Measurements from ENCODE around the gene ZNF665.
"Not testable (repeated sequence)": the region's sequence is repeated elsewhere in the genome, so short reads cannot be mapped to it uniquely, and the experiment has no call there.

Gene ZNF665

DNA sequence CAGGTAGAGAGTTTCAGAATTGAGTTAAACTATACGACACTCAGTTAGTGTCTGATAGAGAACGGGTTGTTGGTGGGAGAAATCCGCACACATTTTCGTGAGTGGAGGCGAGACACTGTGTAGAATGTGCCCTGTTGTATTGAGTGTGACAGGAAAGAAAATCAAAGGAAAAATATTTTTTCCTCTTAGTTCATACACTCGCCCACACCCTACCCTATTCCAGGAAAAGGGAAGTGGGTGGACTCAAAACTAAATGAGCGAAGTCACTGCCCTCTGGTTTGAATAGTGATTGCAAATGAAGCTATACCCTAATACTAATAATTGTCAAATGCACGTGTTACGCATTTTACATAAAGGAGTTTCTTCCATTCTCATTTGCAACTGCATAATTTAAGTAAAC, 36.3 kb downstream of the ZNF665 start:
- DNase-seq = no peak

DNA sequence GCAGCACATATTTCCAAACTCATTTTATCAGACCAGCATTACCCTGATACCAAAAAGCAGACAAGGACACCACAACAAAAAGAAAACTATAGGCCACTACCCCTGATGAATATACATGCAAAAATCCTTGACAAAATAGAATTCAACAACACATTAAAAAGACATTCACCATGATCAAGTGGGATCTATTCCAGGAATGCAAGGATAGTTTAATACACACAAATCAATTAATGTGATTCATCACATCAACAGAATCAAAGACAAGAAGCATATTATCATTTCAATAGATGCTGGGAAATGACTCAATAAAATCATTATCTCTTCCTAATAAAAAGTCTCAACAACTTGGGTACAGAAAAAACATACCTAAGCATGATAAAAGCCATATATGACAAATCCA, 45.5 kb downstream of the ZNF665 start:
- no peak for DNase-seq

DNA sequence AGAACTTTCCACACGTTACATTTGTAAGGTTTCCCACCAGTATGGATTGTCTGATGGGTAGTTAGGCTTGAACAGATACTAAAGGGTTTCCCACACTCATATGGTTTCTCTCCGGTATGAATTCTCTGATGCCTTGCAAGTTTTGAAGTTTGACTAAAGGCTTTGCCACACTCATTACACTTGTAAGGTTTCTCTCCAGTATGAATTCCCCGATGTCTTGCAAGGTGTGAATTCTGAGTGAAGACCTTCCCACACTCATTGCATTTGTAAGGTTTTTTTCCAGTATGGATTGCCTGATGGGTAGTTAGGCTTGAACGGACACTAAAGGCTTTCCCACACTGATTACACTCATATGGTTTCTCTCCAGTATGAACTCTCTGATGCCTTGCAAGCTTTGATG, 52.8 kb downstream of the ZNF665 start:
- no peak for DNase-seq

DNA sequence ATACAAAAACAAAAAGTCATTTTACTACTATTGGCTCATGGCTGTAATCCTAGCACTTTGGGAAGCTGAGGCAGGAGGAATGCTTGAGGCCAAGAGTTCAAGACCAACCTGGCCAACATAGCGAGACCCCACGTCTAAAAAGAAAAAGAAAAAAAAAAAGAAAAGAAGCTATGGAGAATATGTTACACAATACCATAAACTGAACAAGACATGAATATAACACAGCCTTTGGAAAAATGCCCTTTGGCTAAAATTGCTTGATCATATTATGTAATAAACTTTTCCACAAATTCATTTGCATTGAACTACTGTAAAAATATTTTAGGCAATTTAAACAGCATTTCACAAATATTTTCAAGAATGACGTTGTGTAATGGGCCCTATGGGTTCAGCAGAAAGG, 56.7 kb downstream of the ZNF665 start:
- no peak for DNase-seq

DNA sequence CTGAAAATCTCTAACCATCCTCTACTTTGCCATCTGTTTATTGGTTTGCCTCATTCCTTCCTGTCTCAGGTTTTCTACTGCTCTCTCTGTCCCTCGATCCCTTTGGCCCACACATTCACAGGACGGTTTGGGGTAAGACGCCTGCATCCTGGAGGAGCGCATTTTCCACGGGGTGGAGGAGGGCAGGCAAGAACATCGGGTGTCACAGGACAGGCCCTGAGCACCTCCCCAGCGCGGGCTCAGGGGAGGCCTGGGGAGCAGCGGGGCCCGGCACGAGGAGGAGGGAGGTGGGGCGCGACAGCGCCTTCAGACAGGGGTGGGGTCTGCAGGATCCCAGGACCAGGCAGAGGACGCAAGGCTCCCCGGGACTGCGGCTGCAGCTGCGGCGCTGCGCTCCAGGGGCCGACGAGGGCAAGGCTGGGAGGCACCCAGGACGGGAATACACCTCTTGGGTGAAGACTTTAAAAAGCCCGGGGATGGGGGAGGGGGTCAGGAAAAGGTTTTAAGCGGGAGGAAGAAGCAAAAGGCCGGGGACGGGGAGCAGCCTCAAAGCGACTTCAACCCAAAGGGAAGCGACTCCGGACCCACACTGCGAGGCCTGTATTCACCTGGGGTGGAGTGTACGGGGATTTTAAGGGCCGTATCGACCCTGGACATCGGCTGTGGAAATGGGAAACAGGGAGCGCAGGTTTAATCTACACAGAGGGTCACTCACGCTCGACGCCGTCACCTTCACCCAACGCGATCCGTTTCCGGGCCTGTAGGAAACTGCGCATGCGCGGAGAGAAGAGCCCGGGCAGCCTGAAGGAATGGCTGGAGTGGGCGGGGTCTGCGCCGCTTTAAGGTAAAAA, 60.8 kb downstream of the ZNF665 start, which contains the start of gene ZNF415:
ZNF415 (minus strand) TSS at position 770 of the 851 bp plus-strand sequence. CDS start 10,234 bp downstream, outside the sequence.
- DNase-seq = peak; percentile 69

DNA sequence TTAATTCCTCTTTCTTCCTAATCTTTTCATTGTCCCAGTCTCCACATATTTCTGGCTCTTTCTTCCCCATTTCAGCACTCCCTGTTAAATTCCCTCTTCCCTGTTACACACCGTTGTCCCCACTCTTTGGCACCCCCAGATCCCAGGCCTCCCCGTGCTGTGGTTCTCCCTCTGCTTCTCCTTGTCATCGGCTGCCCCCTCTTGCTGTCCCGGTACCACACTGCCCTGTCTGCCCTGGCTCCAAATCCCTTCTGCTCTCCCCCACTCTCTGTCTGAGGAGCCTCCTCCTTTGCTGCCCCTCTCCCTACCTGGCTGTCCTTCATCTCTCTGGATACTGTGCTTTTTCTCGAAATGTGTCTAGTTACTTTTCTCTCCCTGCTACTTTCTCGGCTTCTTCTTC, 61.4 kb downstream of the ZNF665 start:
- no peak for DNase-seq

DNA sequence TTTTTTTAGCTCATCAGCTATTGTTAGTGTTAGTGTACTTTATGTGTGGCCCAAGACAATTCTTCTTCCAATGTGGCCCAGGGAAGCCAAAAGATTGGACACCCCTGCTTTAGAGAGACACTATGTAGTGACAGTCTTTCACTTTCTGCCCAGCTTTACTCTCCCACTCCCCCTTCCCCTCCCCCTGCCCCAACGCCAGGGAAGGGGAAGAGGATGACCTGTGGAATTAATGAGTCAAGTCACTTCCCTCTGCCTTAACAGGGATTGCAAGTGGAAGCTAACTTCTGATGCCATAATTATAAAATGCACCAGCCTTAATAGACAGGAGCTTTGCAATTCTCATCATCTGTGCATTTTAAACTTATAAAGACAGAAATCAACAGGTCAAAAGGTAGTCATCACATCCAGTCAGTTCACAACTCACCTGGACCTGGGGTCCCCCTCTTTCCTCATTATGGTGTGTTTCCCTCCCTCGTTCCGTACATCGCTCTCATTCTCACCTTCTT, 62.0 kb downstream of the ZNF665 start:
- no peak for DNase-seq

DNA sequence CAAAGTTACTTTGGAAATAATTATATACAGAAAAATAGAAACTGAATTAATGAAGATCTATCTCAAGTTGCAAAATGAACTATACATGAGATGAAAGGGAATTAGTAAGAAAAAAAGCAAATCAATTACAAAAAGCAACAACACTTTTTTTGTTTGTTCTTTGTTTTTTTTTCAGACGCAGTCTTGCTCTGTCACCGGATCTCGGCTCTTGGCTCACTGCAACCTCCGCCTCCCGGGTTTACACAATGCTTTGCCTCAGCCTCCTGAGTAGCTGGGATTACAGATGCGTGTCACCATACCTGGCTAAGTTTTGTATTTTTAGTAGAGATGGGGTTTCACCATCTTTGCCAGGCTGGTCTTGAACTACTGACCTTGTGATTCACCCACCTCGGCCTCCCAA, 62.7 kb downstream of the ZNF665 start:
- no peak for DNase-seq

DNA sequence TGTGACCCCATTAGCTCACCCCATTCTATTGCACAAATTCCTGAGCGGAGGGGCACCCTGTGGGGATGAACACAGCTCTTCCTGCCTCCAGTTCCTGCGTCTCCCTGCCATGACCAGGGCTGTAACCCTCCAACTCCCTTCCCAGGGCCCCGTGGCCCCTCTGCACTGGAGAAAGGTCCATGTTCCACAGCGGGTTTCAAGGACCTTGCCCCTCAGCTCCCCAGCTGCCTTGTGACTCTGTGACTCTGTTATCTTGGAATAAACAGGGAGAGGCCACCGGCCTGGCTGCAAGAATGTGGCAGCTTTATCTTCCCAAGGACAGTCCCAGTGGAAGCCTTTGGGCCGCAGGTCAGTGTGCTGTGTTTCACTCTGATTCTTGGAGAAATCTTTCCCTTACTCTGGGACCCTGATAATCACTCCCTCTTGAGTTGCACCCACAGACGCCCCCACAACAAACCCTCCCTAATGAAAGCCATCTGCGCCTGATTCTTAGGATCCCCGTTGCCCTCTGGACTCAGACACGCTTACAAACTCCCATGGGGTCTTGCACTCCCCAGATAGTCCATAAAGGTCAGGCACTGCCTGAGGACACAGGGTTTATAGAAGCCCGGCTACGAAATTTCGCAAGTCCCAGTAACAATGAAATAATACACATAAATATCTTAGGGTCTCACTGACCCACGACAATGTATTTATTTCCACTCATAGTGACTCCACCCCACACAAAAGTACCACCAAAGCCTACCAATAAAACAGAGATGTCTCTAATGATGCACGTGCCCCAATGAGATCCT, 66.2 kb downstream of the ZNF665 start:
- not testable (repeated sequence) for DNase-seq

DNA sequence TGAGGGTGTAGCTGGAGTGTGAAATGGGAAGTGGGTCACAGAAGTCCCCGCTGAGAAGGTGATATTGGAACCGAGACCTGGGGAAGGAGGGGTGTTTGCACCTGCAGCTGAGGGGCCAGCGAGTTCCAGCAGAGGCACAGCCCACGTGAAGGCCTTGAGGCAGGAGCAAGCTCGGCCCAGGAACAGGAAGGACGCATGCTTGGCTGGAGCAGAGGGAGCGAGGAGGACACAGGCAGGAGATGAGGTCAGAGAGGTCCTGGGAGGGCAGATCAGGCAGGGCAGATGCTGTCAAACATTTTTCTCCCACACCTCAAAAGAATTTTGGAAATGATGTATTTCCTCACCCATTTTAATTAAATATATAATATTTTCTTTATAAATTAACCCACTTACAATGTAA, 69.8 kb downstream of the ZNF665 start:
- DNase-seq = no peak
